ENCODE measurements around the gene TRMT10B. TPM values are rescaled to one million over a fixed set of nuclear protein-coding genes. Genes with fewer than 3 reads are reported as not detected.

The TRMT10B gene
- total and polyA plus RNA-seq, 2 of the 13 experiments (the other 11 are each of a cell fraction or from before 2014, with no cell fraction given), result 3.1 to 3.9 TPM

- TF ChIP-seq ZNF281 (CRISPR knock-in tag; IDR thresholded peaks at IDR 0.05; ENCODE audit: borderline replicate concordance) (peak; percentile 24; the same call in 1 of the 2 replicates), MAFF (IDR thresholded peaks at IDR 0.05; ENCODE audit: low read depth, low read length) (no peak), ZNF17 (CRISPR knock-in tag; IDR thresholded peaks at IDR 0.05) (no peak), TMF1 (CRISPR knock-in tag; IDR thresholded peaks at IDR 0.05; ENCODE audit: low read depth) (peak; percentile 80), CERS6 (CRISPR knock-in tag; IDR thresholded peaks at IDR 0.05) (no peak), DNMT1 (CRISPR knock-in tag; IDR thresholded peaks at IDR 0.05) (0 out of 2 replicates have a peak, but pooled peaks have one; percentile 12), FOXP1 (IDR thresholded peaks at IDR 0.05) (no peak), FOXP1 (CRISPR knock-in tag; IDR thresholded peaks at IDR 0.05) (0 out of 2 replicates have a peak, but pooled peaks have one; percentile 24), KDM2A (CRISPR knock-in tag; IDR thresholded peaks at IDR 0.05; ENCODE audit: borderline replicate concordance, low read depth) (peak; percentile 98), ZNF274 (CRISPR knock-in tag; IDR thresholded peaks at IDR 0.05) (peak; percentile 88), ZSCAN12 (CRISPR knock-in tag; IDR thresholded peaks at IDR 0.05) (no peak), ZBTB49 (CRISPR knock-in tag; IDR thresholded peaks at IDR 0.05; ENCODE audit: borderline replicate concordance) (no peak), ZNF761 (CRISPR knock-in tag; conservative IDR thresholded peaks at IDR 0.05) (peak; percentile 89), ZBTB7B (CRISPR knock-in tag; IDR thresholded peaks at IDR 0.05) (no peak), CREB3 (CRISPR knock-in tag; IDR thresholded peaks at IDR 0.05) (peak; percentile 38; the same call in 1 of the 2 replicates), FOXA1 (IDR thresholded peaks at IDR 0.05) (no peak), FOXA1 (CRISPR knock-in tag; IDR thresholded peaks at IDR 0.05) (peak; percentile 26; the same call in 1 of the 2 replicates), ZNF121 (CRISPR knock-in tag; IDR thresholded peaks at IDR 0.05) (no peak), ZNF276 (CRISPR knock-in tag; IDR thresholded peaks at IDR 0.05; ENCODE audit: low read depth) (peak; percentile 74; the same call in 1 of the 2 replicates), ZNF776 (CRISPR knock-in tag; IDR thresholded peaks at IDR 0.05) (0 out of 2 replicates have a peak, but pooled peaks have one; percentile 21), ZNF24 (IDR thresholded peaks at IDR 0.05) (no peak)
Measured at GRCh38 chr9:37784616-37785483, 31.2 kb downstream of the TRMT10B start, which contains the start of gene EXOSC3 (continued).
